PFSK-1 (cell line): ENCODE data around the gene DUSP15.

Source experiments
- POLR2AphosphoS5 ChIP-seq: IDR thresholded peaks from 2 replicates; pipeline ENCODE4 v1.6.1; 2012; ENCODE audit warnings: low read depth, mild to moderate bottlenecking, control low read depth, low read length, moderate library complexity
- SIN3A ChIP-seq: IDR thresholded peaks from 2 replicates; pipeline ENCODE4 v1.6.1; 2012; ENCODE audit warnings: mild to moderate bottlenecking, low read length, moderate library complexity, borderline replicate concordance; ENCODE audit not compliant: insufficient read depth
- TAF1 ChIP-seq: IDR thresholded peaks from 2 replicates; pipeline ENCODE4 v1.6.1; 2012; ENCODE audit warnings: low read length, control low read depth, borderline replicate concordance; ENCODE audit not compliant: insufficient read depth

GRCh38 chr20:31871618-31871954, 1.3 kb upstream of the DUSP15 start:
- TF ChIP-seq POLR2AphosphoS5 (no peak), TAF1 (no peak), SIN3A (no peak)
